Spleen (tissue), 7 donors: ENCODE data around the gene CZIB.

Experiments
- POLR2A ChIP-seq, 3 donors: fragments of 450-650 bp; IDR thresholded peaks; one replicate each; pipeline ENCODE4 v1.5.1; 2017; ENCODE audit warnings: antibody characterized with exemption in 3 of 3, mild to moderate bottlenecking in 1 of 3
- TF ChIP-seq, protein P1 (sequence below), 11 experiments: fragments of 200-600 bp in 7 of 11; fragments of 450-650 bp in 4 of 11; sonication (generic) in 4 of 11; IDR thresholded peaks in 8 of 11; conservative IDR thresholded peaks in 3 of 11; 1 replicate in 7 of 11; 2 replicates in 4 of 11; pipeline versions ENCODE4 v1.4.0 to v1.8.0; 2016 to 2021; ENCODE audit warnings: antibody characterized with exemption in 11 of 11, inconsistent platforms in 4 of 11, mild to moderate bottlenecking in 1 of 11
- donor health status: DM: no; HTN: no; CAD: no; lungs with moderate emphysema.
- donor health status: DM: no; HTN: no; CAD: no.
- donor health status: DM: no; HTN: no; CAD: no.

DNA sequence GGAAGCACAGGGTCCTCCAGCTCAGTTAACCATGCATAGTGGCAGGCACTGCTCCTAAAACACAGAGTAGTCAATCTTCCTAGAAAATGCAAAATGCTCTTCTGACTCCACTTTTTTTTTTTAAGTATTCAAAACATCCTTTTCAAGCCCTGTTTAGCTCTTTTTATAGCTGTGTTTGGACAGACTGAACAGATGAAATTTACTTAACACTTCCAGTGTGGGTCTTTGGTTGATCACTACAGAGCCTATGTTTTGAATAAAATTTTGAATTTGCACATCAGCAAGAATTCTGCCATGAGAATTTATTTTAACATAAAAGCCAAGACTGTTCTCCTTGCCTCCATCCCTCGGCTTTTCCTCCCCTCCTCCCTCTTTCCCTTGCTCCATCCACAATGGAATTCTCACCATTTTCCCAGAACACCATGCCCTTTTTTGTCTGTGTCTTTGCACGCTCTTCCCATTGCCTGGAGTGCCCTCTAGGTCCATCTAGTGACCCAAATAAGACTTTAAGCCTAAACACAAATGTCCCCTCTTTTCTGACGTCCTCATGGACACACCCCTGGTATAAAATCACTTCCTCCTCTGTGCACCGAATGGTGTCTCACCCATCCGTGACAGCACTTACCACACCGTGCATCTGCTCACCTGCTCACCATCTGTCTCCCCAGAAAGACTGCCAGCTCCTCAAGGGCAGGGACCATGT, 47.9 kb downstream of the CZIB start:
- TF ChIP-seq POLR2A (IDR thresholded peaks at IDR 0.05): no peak
- TF ChIP-seq, protein P1, sequence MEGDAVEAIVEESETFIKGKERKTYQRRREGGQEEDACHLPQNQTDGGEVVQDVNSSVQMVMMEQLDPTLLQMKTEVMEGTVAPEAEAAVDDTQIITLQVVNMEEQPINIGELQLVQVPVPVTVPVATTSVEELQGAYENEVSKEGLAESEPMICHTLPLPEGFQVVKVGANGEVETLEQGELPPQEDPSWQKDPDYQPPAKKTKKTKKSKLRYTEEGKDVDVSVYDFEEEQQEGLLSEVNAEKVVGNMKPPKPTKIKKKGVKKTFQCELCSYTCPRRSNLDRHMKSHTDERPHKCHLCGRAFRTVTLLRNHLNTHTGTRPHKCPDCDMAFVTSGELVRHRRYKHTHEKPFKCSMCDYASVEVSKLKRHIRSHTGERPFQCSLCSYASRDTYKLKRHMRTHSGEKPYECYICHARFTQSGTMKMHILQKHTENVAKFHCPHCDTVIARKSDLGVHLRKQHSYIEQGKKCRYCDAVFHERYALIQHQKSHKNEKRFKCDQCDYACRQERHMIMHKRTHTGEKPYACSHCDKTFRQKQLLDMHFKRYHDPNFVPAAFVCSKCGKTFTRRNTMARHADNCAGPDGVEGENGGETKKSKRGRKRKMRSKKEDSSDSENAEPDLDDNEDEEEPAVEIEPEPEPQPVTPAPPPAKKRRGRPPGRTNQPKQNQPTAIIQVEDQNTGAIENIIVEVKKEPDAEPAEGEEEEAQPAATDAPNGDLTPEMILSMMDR (IDR thresholded peaks at IDR 0.05 in 8 of 11, conservative IDR thresholded peaks at IDR 0.05 in 3 of 11): no peak
